Non-pigmented ciliary epithelial cell (primary cell): ENCODE data around the gene DNAJB13.
A peak's percentile ranks its signal among the peaks of the same experiment; 100 is the strongest.
"Not testable (repeated sequence)": the region's sequence is repeated elsewhere in the genome, so short reads cannot be mapped to it uniquely, and the experiment has no call there.

Experiments used
- DNase-seq: peaks from one replicate; pipeline ENCODE4 v3.0.0-alpha.2; 2010; ENCODE audit warnings: low read depth

The DNAJB13 gene

DNA sequence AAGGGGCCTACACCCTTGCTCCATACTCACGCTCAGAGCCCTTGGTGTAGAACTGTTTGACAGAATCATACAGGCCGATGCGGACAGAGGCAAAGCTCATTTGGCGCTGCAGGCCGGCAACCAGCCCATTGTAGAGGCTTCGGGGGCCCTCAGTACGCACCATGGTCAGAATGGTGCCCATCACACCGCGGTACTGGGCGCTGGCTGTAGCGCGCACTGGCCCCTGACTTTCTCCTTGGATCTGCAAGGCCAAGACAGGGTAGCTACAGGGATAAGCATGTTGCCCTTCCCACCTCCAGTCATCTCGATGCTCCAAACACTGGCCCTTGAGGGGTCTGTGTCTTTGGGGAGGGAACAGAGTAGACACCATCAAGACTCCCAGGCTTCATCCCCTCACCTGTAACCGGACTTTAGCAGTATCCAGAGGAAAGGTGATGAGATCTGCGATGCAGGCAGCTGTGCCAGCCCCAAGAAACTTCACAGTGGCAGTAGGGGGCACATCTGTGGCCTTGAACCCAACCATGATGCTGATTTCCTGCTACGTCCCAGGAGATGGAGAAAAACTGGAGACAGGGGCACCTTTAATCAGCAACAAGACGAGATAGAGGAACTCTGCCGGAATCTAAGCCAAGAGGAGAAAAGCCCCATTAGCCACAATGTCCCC lies 27.2 kb downstream of the DNAJB13 start:
- DNase-seq: no peak

- DNase-seq: no peak
These were observed 27.8 kb downstream of the DNAJB13 start for GRCh38 chr11:73978576-73979086.

GRCh38 chr11:73980001-73980961 lies 29.5 kb downstream of the DNAJB13 start:
- DNase-seq: no peak

DNA sequence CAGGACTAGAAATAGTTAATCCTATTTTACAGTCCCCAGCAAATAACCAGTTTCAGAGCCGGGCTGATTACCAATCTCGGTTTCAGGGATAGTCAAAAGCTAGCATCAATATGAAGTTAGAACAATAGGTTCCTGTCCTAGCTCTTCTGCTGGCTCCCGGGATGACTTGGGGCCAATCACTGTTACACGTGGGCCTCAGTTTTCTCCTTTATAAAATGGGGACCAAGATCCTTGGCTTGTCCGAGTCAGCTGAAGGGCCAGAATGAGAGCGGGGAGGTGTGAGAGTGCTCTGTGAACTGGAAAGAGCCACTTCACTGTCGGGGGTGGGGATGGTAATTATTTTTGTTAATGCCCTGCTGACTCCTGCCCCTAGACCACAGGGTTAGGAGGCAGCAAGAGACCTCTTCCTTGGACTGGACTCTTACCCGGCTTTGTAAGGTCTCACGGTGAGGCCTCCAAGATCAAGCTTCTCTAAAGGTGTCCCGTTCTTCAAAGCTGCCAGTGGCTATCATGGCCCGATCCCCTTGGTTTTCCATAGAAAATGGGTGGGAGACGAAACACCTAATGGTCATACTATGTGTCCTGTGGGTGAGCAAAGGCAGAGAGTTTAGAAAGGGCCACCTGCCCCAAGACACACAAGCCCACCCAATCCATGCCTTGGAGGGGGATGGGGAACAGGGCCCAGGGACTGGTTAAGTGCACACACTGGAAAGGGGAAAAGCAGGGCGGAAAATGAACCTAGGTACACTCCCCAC lies 30.4 kb downstream of the DNAJB13 start:
- DNase-seq: no peak

GRCh38 chr11:73982595-73982989 lies 31.8 kb downstream of the DNAJB13 start, which contains the start of gene UCP2:
Gene UCP2 (minus strand): TSS chr11:73982843. CDS start chr11:73978378, 4,465 bp downstream.
- DNase-seq: no peak

DNA sequence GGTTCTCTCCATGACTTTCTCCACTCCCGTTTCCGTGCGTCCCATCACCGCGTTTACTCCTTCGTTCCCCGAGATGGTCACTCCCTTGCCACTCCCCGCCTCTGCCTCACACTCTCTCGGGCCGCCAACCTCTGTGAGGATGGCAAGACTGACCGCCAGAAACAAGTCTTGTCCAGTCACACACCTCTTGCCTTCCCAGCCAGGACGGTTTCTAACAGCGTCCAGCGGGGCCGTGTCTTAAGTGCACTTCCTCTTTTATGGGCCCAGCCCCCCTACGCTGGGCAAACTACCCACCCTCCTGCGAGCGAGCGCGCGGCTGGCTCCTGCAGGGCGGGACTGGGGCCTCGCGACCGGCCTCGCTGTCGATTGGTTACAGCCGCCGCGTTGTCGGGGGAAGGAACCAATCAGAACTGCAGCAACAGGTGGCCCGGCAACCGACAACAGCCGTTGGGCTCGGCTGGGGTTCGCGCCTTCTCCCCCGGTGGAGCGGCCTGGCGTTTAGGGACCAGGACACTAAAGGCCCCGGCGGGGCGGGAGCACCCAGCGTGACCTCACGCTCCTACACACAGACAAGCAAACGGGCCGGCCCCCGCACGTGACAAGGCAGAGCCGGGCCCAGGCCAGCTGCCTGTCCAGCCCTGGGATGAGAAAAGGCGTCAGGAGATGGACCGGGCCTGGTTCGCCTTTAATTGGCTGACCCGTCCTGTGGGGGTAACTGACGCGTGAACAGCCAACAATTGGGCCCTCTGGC lies 32.3 kb downstream of the DNAJB13 start:
- DNase-seq: peak; percentile 55

- no peak for DNase-seq
These were observed 33.1 kb downstream of the DNAJB13 start for GRCh38 chr11:73983741-73984538.

DNA sequence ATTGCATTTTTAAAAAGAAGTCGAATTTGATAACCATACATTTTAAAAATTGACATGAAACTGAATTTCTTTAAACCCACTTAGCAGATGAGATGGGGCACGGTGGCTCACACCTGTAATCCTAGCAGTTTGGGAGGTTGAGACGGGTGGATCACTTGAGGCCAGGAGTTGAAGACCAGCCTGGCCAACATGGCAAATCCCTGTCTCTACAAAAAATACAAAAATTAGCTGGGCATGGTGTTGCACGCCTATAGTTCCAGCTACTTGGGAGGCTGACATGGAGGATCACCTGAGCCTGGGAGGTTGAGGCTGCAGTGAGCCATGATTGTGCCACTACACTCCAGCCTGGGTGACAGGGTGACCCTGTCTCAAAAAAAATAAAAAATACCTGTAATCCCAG lies 34.8 kb downstream of the DNAJB13 start:
- DNase-seq: not testable (repeated sequence)

DNA sequence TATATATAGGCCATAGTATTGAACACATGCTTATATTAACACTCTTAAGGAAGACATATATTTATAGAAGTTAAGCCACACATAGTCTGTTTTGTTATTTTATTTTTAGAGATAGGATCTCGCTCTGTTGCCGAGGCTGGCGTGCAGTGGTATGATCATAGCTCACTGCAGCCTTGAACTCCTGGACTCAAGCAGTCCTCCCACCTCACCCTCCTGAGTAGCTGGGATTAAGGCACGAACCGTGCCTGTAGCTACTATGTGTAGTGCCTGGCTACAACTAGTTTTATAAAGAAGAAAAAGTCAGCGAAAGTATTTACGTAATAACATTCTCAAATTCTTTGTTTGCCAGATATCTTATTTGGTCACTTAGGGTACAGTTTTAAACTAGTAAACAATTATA lies 37.4 kb downstream of the DNAJB13 start:
- DNase-seq: no peak

DNA sequence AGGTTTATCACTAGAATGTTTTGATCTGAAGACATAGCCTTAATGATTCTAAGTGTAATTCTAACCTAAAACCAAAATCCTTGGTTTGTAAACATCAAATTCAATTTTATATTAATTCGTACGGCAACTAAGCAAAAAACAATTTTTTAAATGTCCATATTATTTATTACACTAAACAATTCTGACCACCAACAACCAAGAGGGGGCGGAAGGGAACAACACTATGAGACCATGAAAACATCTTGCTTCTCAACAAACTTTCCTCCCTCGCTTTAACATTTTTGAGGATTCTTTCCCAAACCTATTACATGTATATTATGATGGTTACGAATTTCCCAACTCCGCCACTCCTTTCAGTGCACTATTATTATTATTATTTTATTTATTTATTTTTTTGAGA lies 38.3 kb downstream of the DNAJB13 start:
- no peak for DNase-seq

DNA sequence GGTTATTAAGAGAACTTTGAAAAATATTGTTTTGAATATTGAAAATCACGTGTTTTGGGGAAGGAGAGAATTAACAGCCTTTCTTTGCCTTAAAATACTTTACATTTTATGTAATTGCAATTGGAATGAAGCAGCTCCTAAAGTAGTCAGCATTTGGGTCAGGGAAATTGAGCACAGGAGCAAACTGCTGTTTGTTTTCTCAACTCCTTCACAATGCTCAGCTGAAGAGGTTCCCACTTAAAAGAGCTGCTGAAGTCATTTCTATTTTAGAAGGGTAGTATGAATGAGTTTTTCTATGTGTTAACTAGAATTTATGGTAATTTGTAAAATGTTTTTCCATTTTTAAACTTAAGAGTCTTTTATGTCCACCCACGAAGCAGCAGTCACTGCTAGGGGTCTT lies 39.9 kb downstream of the DNAJB13 start:
- DNase-seq: no peak

DNA sequence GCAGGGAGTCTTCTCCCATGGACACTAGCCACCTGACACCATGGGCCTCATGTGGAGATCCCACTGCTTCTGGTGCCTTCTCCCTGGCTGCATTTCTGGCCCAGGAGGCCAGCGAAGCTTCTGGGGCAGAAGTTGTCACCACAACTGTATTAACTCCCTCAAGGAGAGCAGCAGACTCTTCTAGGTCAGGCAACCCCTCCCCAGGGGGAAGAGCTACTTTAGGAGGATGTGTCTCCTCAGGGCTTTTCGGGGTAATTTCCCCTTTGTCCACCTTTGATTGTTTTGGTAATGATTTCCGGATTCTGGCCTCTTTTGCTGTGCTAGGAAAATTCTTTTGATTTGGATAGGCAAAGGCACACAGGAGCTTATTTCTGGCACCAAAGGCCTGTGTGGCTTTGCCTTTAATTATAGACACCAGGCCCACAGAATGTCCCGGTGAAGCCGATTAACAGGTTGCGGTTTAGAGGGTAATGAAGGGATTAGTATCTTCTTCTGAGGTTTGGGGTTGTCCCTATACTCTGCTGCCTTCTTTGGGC lies 40.7 kb downstream of the DNAJB13 start:
- no peak for DNase-seq

DNA sequence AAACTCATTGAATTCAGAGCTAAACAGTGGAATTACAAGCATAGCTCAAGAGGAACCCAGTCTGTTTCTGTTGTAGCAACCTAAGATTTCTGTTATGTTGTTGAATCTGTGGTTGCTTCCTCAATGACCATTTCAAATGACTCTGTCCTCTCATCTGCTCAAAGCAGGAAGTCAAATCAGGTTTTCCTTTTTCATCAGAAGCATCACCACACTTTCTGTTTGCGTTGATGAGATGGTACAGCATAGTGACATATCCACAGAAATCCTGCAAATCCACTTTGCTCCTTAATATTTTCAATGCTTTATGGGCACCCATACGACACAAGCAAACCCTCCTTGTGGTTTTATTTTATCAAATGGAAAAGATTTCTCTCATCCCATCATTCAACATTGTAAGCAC lies 44.4 kb downstream of the DNAJB13 start:
- no peak for DNase-seq

DNA sequence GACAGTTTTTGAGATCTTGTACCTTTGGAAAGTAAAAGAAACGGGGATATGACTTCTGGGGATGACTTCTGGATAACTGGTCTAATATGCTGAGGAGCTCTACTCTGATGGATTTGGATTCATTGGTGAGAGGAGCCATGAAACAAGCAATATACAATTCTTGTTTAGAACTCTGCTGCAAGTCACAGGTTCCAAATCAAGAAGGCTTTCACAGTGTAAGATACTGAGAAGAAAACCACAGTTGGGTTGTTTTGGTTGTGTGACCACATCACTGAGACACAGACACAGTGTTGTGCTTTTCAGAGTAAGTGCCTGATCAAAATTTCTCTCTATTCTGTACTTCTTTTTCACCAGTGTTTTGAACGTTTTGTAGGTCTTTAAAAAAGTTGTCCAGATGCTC lies 44.9 kb downstream of the DNAJB13 start:
- DNase-seq: no peak

GRCh38 chr11:73996161-73996747 lies 45.4 kb downstream of the DNAJB13 start:
- no peak for DNase-seq

DNA sequence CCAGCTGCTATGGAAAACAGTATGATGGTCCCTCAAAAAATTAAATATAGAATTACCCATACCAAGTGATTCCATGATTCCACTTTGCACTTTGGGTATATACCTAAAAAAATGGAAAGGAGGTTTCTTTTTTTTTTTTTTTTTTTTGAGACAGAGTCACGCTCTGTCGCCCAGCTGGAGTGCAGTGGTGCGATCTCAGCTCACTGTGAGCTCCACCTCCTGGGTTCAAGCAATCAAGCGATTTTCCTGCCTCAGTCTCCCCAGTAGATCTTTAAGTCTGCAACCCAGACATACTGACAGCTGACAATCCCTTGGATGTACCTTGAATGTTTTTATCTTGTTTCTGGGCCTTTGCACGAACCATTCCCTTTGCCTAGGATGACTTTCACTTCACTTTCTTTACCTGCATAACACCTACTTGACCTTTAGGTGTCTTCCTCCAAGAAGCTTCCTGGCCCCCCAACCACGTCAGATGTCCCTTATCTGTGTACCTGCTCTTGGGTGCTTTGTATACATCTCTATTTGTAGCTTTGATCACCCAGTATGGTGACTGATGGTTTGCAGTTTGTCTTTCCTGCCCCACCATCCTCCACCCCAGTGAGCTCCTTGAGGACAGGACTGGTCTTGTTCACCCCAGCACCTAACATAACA lies 46.4 kb downstream of the DNAJB13 start:
- DNase-seq: no peak

DNA sequence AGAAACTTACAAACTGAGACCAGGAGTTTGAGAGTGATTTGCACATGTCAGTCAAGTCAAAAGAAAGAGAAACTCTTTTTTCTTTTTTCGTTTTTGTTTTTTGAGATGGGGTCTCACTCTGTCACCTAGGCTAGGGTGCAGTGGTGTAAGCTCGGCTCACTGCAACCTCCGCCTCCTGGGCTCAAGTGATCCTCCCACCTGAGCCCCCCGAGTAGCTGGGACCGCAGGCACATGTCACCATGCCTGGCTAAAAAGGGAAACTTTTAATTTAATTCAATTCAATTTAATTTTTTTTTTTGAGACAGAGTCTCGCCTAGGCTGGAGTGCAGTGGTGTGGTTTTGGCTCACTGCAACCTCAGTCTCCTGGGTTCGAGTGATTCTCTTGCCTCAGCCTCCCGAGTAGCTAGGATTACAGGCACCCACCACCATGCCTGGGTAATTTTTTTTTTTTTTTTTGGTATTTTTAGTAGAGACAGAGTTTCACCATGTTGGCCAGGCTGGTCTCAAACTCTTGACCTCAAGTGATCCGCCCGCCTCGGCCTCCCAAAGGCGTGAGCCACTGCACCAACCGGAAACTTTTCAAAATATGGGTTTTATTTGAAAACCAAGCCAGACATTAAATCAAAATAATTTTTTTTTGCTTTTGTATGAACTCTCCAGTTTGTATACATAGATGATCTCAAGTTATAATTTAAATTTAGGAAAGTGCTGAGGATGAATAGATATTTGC lies 48.2 kb downstream of the DNAJB13 start:
- DNase-seq: no peak

DNA sequence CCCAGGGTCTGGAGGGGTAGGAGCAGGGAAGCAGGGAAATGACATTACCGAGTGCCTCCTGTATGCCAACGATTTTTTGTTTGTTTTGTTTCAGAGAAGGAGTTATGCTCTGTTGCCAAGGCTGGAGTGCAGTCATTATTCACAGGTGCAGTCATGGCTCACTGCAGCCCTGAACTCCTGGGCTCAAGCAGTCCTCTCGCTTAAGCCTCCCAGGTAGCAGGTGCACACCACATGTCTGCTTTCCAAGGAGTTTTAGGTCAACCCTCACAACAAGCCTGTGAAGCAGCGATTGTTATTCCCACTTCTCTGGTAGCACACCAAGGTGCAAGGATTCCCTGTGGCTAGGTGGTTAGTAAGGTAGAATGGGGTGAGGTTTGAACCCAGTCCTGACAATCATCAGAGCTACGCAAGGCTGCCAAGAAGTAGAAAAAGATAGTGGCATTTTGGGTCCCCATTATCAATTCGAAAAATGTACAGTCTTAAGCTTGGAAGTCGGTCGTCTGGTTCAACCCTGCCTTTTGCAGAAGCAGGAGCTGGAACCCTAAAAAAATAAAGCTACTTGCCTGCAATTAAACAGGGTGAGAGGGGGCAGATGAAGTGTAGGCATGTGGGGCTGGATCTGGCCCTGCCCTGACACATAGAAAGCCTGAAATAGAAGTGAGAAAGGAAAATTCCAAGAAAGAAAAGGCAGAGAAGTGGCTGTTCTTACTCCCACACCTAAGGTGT lies 48.9 kb downstream of the DNAJB13 start:
- no peak for DNase-seq
